Stimulated activated CD4-positive, alpha-beta T cell treated with anti-CD3 and anti-CD28 coated beads, Interleukin-12 subunit alpha, Interleukin-12 subunit beta, amount 100 ng/mL, for 4 hours (primary cell): ENCODE data around the gene IMPACT.

Source experiments
- DNase-seq: peaks from one replicate; pipeline ENCODE4 v3.0.0-alpha.2; 2020

Gene IMPACT

GRCh38 chr18:24426398-24427294 lies at the start of gene IMPACT:
IMPACT (plus strand) TSS chr18:24426670; CDS start chr18:24426757, 87 bp downstream.
- peak; percentile 79 for DNase-seq

- DNase-seq: no peak
Measured at GRCh38 chr18:24378598-24378997, 47.9 kb upstream of the IMPACT start.

- no peak for DNase-seq
Measured at GRCh38 chr18:24380163-24380747, 46.2 kb upstream of the IMPACT start.

- no peak for DNase-seq
Measured at GRCh38 chr18:24381126-24381525, 45.3 kb upstream of the IMPACT start.

- DNase-seq: no peak
Measured at GRCh38 chr18:24386681-24387080, 39.8 kb upstream of the IMPACT start.

DNA sequence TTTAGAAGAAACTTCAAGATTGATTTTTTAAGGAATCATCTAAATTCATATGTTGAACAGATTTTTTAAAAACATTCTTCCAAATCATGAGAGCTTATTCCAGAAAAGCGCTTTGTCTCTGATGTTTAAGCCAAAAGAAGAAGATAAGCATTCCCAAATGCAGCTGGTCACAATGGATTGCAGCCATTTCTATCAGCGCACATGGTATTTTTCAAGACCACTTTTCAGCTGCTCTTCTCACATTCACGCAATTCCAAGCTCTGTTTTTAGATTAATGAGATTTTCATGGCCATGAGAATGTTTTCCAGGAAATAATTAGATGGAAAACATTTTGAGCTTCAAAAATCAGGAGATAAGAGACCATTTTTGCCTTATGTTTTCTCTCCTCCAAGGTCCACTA lies 37.5 kb upstream of the IMPACT start:
- no peak for DNase-seq

DNA sequence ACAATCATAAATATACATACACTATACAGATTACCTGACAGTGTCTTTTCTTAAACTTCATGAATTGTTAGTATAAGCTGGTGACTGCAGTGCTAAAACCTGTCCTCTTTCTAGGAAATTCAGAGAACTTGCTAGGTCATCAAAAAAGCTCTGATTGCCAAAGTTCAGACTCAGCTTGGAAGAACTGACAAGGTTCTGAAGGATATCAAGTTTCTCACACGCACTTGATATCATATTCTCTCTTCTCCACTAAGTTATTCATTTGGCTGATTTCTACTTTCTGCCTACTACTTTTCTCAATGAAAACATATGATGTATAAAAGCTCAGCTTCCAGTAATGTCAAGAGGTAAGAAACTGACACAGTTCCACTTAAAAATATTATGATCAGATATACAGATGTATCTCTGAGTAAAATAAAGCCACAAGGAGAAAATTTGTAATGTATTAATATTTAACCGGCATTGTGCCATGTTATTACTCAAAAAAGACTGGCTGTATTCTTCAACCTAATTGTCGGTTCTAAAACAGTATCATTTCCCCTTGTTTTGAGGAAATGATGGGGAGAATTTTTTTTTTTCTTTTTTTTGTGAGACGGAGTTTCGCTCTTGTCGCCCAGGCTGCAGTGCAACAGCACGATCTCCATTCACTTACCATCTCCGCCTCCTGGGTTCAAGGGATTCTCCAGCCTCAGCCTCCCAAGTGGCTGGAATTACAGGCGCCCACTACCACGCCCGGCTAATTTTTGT lies 31.2 kb upstream of the IMPACT start:
- DNase-seq: no peak

DNA sequence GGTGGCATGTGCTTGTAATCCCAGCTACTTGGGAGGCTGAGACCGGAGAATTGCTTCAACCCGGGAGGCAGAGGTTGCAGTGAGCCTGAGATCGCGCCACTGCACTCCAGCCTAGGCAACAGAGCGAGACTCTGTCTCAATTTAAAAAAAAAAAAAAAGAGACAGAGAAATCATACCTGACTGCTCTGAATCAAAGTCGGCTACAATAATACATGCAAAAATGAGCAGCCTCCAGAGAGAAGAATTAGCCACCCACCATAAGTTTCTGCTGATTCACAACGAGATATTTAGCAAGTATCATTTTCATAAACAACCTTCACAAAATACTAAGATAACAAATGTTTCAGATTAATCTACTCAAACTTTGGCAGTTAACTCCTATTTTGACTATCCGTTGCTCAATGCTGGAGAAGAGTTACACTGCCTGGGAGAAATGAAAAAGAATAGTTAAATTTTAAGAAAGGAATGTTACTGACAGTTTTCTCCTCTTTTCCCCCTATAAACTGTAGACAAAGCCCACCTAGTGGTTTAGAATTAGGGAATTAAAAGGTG lies 30.3 kb upstream of the IMPACT start:
- no peak for DNase-seq

DNA sequence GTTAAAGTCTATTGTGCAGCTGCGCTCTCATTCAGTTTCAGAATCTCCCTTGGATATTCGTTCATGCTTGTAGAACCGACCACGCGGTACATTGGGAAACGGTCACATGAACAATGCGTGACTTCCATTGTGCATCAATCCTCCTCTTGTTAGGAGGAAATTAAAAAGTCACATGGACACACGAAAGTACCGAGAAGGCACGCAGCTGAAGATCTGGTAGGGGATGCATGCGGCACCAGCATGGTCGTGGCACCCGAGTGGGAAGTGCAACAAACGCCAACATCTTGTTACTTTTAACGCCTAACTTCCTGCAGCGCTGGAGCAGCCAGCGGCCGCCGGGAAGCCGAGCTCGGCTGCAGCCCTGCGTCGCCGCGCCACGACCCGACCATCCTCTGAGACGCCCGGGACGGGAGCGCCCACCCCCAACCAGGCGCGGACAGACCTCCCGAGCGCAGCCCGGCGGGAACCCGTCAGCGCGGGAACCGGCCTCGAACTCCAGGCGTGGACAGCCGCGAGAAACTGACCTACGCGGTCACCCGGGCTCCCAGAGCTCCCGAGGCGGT lies 29.3 kb upstream of the IMPACT start:
- DNase-seq: no peak

GRCh38 chr18:24397694-24398368 lies 28.6 kb upstream of the IMPACT start, which contains the start of gene OSBPL1A:
OSBPL1A (minus strand) TSS chr18:24397824; CDS start chr18:24377533, 20,291 bp downstream.
- peak; percentile 75 for DNase-seq

DNA sequence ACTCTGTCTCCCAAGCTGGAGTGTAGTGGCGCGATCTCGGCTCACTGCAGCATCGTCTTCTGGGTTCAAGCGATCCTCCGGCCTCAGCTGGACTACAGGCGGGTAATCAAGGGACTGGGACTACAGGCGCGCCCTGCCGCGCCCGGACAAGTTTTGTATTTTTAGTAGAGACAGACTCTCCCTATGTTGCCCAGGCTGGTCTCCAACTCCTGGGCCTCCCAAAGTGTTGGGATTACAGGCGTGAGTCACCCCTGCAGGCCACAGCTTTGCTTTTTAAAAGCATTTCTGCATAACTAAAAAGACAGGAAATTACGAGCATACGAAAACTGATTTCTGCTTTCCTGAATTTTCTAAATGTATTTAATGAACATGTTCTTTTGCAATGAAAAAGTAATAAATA lies 27.9 kb upstream of the IMPACT start:
- DNase-seq: no peak

GRCh38 chr18:24400587-24400986 lies 25.9 kb upstream of the IMPACT start:
- no peak for DNase-seq

DNA sequence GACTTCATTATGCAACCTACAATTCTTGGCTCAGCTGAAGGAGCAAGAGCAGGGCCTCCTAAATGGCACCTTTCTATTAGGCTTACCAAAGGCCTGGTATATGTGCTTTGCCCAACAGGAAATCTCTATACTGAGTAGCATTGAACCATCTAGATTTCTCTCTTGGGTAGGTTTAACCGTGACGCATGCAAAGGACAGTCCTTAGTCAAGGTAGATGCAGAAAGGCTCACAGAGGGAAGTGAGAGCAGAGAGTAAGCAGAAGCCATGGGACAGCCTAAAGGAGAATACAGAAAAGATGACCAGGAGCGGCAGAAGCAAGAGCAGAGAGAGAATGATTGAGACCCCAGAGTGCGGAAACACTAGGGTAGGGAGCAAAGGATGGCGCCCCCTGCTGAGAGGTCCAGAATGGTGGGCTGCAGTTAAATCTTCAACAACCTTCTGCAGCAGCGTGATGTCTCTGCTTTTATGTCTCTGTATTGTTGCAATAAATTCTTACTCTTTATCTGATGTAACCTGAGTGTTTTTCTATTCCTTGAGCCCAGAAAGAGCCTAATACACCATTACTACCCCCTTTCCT lies 24.2 kb upstream of the IMPACT start:
- no peak for DNase-seq

DNA sequence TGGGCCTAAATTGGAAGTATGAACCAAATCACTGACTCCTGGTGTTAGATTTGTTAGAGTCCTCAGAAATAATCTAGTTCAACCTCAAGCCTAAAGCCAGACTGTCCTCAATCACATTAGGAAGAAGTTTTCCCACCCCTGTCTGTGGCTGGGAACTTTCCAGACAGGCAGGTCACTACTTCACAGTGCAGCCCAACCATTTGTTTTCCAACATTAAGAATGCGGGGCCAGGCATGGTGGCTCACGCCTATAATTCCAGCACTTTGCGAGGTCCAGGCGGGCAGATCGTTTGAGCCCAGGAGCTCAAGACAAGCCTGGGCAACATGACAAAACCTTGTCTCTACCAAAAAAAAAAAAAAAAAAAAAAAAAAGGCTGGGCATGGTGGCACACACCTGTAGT lies 23.4 kb upstream of the IMPACT start:
- DNase-seq: no peak

DNA sequence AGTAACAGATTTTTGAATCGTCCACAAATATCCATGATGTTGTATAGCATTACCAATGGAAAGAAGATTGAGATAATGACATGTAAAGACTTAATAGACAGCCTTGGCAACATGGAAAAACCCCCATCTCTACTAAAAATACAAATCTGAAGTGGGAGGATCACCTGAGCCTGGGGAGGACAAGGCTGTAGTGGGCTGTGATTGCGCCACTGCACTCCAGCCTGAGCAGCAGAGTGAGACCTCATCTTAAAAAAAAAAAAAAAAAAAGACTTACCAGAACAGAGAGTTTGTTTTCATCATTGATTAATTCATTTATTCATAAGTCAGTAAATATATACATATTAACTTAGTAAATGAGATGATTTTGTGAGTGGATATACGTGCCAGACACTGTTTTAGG lies 21.9 kb upstream of the IMPACT start:
- no peak for DNase-seq

DNA sequence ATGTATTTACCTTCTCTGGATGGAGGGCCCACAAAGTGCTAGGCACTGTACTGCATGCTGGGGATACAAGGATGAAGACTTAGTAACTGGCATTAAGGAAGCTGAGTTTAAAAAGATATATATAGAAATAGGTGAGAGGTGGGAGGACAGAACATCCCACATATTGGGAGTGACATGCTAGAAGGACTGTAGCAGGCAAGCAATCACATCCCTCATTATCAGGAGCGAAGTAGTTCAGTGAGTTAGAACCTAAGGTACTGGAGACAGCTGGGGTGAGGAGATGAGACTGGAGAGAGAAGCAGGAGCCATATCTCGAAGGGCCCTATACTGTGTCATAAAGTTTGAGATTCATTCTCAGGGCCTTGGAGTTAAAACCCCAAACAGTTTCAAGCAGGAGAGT lies 18.0 kb upstream of the IMPACT start:
- no peak for DNase-seq

DNA sequence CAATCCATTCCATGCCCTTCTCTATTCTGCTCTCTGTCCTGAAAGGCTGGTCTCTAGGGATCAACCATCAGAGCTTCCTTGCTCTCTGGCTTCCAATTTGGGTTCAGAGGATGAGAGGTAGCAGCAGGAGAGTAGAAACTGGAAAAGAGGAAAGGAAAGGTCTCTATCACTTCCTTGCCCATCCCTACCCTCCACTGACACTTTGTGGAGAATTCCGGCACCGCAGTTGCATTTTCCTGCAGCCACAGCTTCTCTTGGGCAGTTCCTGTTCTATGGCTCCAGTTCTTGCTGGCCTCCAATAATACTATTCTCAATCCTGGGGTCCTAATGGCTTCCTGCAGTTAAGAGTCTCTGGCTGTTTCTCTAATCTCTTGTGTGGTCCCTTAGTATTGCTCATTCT lies 13.3 kb upstream of the IMPACT start:
- DNase-seq: no peak

- no peak for DNase-seq
Measured at GRCh38 chr18:24414349-24415003, 12.0 kb upstream of the IMPACT start.

GRCh38 chr18:24417480-24417879 lies 9.0 kb upstream of the IMPACT start:
- no peak for DNase-seq

DNA sequence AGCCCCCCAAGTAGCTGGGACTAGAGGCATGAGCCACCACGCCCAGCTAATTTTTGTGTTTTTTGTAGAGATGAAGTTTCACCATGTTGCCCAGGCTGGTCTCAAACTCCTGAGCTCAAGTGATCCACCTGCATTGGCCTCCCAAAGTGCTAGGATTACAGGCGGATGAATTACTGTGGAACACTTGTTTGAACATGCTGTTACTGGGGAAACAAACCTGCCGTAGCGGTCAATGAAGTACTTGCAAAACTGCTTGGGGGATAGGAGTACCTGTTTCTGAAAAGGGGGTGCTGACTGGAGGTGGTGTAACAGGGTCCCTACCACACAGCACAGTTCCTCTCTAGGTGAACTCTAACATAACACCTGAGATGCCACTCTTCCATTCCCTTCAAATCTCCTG lies 5.9 kb upstream of the IMPACT start:
- DNase-seq: no peak

GRCh38 chr18:24421831-24422230 lies 4.6 kb upstream of the IMPACT start:
- no peak for DNase-seq

DNA sequence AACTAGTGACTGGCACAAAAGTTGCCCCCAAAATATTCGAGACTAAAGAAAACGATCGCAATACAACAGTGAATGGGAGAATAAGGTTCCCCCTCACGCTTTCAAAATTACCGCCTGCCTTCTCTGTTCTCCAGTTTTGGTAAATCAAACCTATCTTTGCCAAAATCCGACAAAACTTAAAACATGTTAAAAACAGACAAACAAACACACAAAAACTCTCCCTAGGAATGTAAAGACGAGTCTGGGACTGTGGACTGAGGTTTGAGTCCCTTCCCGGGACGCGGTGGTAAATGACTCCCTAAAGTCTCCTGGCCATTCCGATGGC lies 435 bp upstream of the IMPACT start:
- DNase-seq: no peak
